ENCODE data around the gene FEZ2. TPM values are rescaled to one million over a fixed set of nuclear protein-coding genes. Genes with fewer than 3 reads are reported as not detected.

Gene FEZ2
- total RNA-seq, 1 experiment from 2014 or later: 14.8 TPM

DNA sequence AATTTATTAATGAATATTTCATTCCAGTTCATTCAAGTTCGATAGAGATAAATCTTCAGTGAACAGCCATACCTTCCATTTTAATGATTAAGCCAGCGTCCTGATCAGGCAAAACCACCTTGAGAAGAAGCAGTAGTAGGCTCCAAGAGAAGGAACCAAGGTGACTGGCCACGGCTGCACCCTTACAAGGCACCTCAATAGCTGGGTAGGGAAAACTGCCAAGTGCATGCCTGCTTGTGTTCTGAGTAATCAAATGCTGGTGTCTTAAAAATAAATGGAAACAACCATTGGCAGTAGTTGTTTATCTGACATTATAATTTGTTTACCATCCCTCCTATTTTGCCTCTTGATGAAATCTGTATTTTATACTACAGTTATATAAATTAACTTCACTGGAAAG is 10.0 kb upstream of the FEZ2 start (continued):
- TF ChIP-seq YY1 (IDR thresholded peaks at IDR 0.05; ENCODE audit: extremely low read depth, insufficient replicate concordance, low read depth, low read length) (no peak), RAD21 (IDR thresholded peaks at IDR 0.05; ENCODE audit: low read depth) (no peak), ELF1 (IDR thresholded peaks at IDR 0.05; ENCODE audit: borderline replicate concordance, low read depth) (no peak)

DNA sequence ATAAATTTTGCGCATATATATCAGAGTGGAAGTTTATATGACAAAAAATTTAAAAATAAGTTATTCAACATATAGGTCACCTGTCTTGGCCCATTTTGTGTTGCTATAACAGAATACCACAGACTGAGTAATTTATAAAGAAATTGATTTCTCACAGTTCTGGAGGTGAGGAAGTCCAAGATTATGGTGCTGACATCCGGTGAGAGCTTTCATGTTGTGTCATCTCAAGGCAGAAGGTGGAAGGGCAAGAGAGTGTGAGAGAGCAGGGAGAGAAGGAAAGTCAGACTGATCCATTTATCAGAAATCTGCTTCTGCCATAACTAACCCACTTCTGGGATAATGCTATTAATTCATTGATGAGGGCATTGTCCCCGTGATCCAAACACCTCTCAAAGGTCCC is 9.0 kb upstream of the FEZ2 start:
- POLR2A ChIA-PET: no interaction called here
- no peak for TF ChIP-seq CEBPB (IDR thresholded peaks at IDR 0.05; ENCODE audit: low read depth)
- TF ChIP-seq ATF3 (IDR thresholded peaks at IDR 0.05): no peak
- TF ChIP-seq, protein P1, sequence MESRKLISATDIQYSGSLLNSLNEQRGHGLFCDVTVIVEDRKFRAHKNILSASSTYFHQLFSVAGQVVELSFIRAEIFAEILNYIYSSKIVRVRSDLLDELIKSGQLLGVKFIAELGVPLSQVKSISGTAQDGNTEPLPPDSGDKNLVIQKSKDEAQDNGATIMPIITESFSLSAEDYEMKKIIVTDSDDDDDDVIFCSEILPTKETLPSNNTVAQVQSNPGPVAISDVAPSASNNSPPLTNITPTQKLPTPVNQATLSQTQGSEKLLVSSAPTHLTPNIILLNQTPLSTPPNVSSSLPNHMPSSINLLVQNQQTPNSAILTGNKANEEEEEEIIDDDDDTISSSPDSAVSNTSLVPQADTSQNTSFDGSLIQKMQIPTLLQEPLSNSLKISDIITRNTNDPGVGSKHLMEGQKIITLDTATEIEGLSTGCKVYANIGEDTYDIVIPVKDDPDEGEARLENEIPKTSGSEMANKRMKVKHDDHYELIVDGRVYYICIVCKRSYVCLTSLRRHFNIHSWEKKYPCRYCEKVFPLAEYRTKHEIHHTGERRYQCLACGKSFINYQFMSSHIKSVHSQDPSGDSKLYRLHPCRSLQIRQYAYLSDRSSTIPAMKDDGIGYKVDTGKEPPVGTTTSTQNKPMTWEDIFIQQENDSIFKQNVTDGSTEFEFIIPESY (IDR thresholded peaks at IDR 0.05; ENCODE audit: extremely low read depth, insufficient replicate concordance, low read length): no peak
- TF ChIP-seq, protein P2, sequence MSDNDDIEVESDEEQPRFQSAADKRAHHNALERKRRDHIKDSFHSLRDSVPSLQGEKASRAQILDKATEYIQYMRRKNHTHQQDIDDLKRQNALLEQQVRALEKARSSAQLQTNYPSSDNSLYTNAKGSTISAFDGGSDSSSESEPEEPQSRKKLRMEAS (IDR thresholded peaks at IDR 0.05): no peak
- TF ChIP-seq RAD21 (IDR thresholded peaks at IDR 0.05; ENCODE audit: low read depth): no peak
- no peak for TF ChIP-seq FOSL1 (IDR thresholded peaks at IDR 0.05; ENCODE audit: low read depth)
- TF ChIP-seq ELF1 (IDR thresholded peaks at IDR 0.05; ENCODE audit: borderline replicate concordance, low read depth): no peak
- TF ChIP-seq REST (IDR thresholded peaks at IDR 0.05; ENCODE audit: low read depth): no peak
- no peak for TF ChIP-seq ZNF274 (IDR thresholded peaks at IDR 0.05; ENCODE audit: low read depth, low read length)
- no peak for TF ChIP-seq SP1 (IDR thresholded peaks at IDR 0.05; ENCODE audit: low read depth)
- no peak for TF ChIP-seq CTCF (IDR thresholded peaks at IDR 0.05 in 2 of 3, conservative IDR thresholded peaks at IDR 0.05 in 1 of 3; ENCODE audit: borderline replicate concordance in 1 of 3, insufficient read depth in 1 of 3, low read depth in 2 of 3, low read length in 2 of 3)
- TF ChIP-seq TCF7L2 (IDR thresholded peaks at IDR 0.05; ENCODE audit: borderline replicate concordance, extremely low read depth, insufficient read depth, insufficient read length): no peak
- TF ChIP-seq SRF (IDR thresholded peaks at IDR 0.05; ENCODE audit: low read depth): no peak
- TF ChIP-seq ZFX (IDR thresholded peaks at IDR 0.05): no peak
- TF ChIP-seq EZH2 (IDR thresholded peaks at IDR 0.05): no peak
- no peak for TF ChIP-seq YY1 (IDR thresholded peaks at IDR 0.05; ENCODE audit: extremely low read depth, insufficient replicate concordance, low read depth, low read length)
- TF ChIP-seq EGR1 (IDR thresholded peaks at IDR 0.05; ENCODE audit: low read depth): no peak
- BruUV-seq (replicated peaks): no TSS peak
- H4K20me1 ChIP-seq (ENCODE audit: insufficient read depth): no peaks in the 10 kb centered on the region
- H3K4me1 ChIP-seq (ENCODE audit: control insufficient read depth in 1 of 2, insufficient read depth in 2 of 2, low read length in 2 of 2): no peaks in the 10 kb centered on the region
- no peaks in the 10 kb centered on the region for H3K79me2 ChIP-seq (ENCODE audit: insufficient read depth, low read length)
- no peaks in the 10 kb centered on the region for H3K9me3 ChIP-seq (ENCODE audit: control insufficient read depth in 1 of 2, insufficient read depth in 1 of 2, low read depth in 1 of 2, low read length in 2 of 2)
- intact Hi-C loops (cut with micrococcal nuclease): no loop called here
- H3K36me3 ChIP-seq (ENCODE audit: control insufficient read depth in 1 of 2, insufficient read depth in 2 of 2, low read length in 2 of 2): no peaks in the 10 kb centered on the region
- H3K9ac ChIP-seq (ENCODE audit: low read length): no peak overlapping the region
- DNase-seq (ENCODE audit: low read depth, low spot score) (no peak), ATAC-seq (no peak)
- H3K27ac ChIP-seq (ENCODE audit: low read depth, low read length): no peak overlapping the region
- no peak overlapping the region for H3K4me3 ChIP-seq (replicated peaks in 1 of 2; ENCODE audit: low read depth in 1 of 2, low read length in 2 of 2)
- H3K4me2 ChIP-seq (ENCODE audit: low read length): no peak overlapping the region
- CTCF ChIA-PET: no interaction called here
- RAD21 ChIA-PET (ENCODE audit: low non-redundant PET in 1 of 2, low total read pairs in 2 of 2, uncharacterized antibody in 2 of 2, unreplicated experiment in 2 of 2): no interaction called here
- no peaks in the 10 kb centered on the region for H3K9me2 ChIP-seq (ENCODE audit: insufficient read depth)
- H3K27me3 ChIP-seq (ENCODE audit: insufficient read depth, low read length): no peaks in the 10 kb centered on the region
- H2AFZ ChIP-seq (ENCODE audit: low read depth, low read length, poor library complexity, severe bottlenecking): no peak overlapping the region
